ENCODE results near the gene DUOX1. TPM values are rescaled to one million over a fixed set of nuclear protein-coding genes. Genes with fewer than 3 reads are reported as not detected.
A peak's percentile ranks its signal among the peaks of the same experiment; 100 is the strongest.

DUOX1 gene
- total and polyA plus RNA-seq, 8 donors = 6.4 to 265 (median 8.4) TPM

DNA sequence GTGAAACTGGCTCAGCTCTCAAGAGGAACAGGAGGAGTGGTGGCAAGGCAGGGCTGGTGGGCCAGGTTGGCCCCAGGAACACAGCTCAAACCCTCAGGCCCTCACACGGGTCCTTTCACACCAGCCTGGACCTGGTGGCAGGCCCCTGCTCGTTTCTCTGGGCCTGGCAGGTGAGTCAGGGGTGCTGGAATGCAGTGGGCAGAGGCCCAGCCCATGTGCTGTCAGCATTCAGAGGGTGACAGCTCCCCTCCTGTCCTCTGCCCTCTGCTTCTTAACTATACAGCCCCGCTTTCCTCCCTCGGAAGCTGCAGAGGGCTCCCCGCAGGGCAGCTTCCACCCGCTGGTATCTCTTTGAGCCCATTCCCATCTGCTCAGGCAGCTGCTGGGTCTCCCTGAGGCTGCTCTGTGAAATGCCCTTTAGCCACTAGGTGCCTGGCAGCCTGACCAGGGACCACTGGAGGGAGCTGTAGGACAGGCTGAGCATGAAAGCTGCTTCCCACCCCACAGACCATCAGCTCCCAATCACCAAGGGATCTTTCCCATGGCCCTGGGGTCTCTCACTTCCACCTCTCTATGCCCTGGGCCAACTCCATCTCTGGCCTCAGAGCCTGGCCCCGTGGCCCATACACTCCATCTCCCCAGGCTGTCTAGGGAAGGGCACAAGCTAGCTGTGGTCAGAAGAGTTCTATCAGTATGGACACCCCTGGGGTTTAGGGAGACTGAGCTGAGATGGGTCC, 33.1 kb downstream of the DUOX1 start:
- Histone ChIP-seq H3K27me3 (no peaks in the 10 kb centered on the region), H3K36me3 (no peaks in the 10 kb centered on the region), H3K27ac (peak overlapping the region; percentile 10 to 50), H3K4me1 (peaks cover 15 to 35% of the 10 kb centered on the region in 2 donors), H3K4me3 (no peak overlapping the region), H3K9me3 (no peaks in the 10 kb centered on the region)
- DNase-seq (peak; percentile 68 to 89 (median 81)), ATAC-seq (peak; percentile 62)
- TF ChIP-seq, protein P1, sequence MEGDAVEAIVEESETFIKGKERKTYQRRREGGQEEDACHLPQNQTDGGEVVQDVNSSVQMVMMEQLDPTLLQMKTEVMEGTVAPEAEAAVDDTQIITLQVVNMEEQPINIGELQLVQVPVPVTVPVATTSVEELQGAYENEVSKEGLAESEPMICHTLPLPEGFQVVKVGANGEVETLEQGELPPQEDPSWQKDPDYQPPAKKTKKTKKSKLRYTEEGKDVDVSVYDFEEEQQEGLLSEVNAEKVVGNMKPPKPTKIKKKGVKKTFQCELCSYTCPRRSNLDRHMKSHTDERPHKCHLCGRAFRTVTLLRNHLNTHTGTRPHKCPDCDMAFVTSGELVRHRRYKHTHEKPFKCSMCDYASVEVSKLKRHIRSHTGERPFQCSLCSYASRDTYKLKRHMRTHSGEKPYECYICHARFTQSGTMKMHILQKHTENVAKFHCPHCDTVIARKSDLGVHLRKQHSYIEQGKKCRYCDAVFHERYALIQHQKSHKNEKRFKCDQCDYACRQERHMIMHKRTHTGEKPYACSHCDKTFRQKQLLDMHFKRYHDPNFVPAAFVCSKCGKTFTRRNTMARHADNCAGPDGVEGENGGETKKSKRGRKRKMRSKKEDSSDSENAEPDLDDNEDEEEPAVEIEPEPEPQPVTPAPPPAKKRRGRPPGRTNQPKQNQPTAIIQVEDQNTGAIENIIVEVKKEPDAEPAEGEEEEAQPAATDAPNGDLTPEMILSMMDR (IDR thresholded peaks at IDR 0.05) = peak; percentile 74 to 84
- intact Hi-C loops (cut with DNase I) = loop anchor here in 1 of 2 donors (10.0 kb wide), 1 partner anchor 232 kb away; no protein-coding TSS in a partner anchor

DNA sequence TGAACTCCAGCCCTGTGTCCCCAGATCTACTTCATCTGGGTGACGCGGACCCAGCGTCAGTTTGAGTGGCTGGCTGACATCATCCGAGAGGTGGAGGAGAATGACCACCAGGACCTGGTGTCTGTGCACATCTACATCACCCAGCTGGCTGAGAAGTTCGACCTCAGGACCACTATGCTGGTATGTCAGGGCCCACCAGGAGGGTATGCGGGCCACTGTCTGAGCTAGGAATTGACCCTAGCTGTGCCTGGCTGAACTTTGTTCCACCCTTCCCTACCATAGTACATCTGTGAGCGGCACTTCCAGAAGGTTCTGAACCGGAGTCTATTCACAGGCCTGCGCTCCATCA, 33.7 kb downstream of the DUOX1 start:
- intact Hi-C loops (cut with DNase I) = loop anchor here in 1 of 2 donors (10.0 kb wide), 1 partner anchor 231 kb away; no protein-coding TSS in a partner anchor
- Histone ChIP-seq H3K4me3 (no peak overlapping the region), H3K27ac (peak overlapping the region in 1 of 2 donors; percentile 10), H3K9me3 (no peaks in the 10 kb centered on the region), H3K27me3 (no peaks in the 10 kb centered on the region), H3K36me3 (no peaks in the 10 kb centered on the region), H3K4me1 (peaks cover 15 to 35% of the 10 kb centered on the region in 2 donors)
- TF ChIP-seq, protein P1 (IDR thresholded peaks at IDR 0.05) = no peak
- ATAC-seq = no peak
- no peak for DNase-seq

DNA sequence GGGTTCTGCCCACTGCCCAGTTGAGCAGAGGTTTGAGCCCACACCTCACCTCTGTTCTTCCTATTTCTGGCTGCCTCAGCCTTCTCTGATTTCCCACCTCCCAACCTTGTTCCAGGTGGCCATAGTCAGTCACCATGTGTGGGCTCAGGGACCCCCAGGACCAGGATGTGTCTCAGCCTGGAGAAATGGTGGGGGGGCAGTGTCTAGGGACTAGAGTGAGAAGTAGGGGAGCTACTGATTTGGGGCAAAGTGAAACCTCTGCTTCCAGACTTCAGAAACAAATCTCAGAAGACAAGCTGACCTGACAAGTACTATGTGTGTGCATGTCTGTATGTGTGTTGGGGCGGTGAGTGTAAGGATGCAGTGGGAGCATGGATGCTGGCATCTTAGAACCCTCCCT, 35.1 kb downstream of the DUOX1 start:
- TF ChIP-seq, protein P1 (IDR thresholded peaks at IDR 0.05) = no peak
- no peaks in the 10 kb centered on the region for H3K36me3 ChIP-seq
- ATAC-seq (no peak), DNase-seq (no peak)
- peaks cover 15 to 35% of the 10 kb centered on the region in 2 donors for H3K4me1 ChIP-seq
- intact Hi-C loops (cut with DNase I) = loop anchor here in 1 of 2 donors (10.0 kb wide), 1 partner anchor 230 kb away; no protein-coding TSS in a partner anchor
- no peaks in the 10 kb centered on the region for H3K27me3 ChIP-seq
- no peak overlapping the region for H3K4me3 ChIP-seq
- H3K9me3 ChIP-seq = no peaks in the 10 kb centered on the region
- H3K27ac ChIP-seq = no peak overlapping the region

DNA sequence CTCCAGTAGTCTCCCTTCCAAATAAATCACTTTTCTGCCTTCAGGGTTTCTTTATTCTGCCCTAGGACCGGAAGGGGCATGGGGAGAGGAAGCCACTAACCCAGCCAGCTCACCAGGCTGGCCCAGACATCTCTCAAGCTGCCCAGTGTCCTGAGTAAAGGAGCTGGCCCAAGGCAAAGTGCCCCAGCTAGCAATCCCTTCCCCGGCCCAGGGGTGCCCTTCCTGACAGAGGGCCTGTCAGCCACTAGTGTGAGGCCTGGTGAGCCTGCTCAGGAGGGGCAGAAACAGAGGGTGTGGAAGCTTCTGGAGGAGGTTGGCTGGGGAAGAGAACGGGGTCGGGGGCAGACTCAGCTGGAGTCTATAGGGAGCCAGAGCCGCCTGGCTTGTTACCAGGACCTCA, 35.7 kb downstream of the DUOX1 start:
- H3K4me1 ChIP-seq = peaks cover 15 to 35% of the 10 kb centered on the region in 2 donors

More for the DNA sequence above, 35.7 kb downstream of the DUOX1 start:
- H3K27me3 ChIP-seq = no peaks in the 10 kb centered on the region
- ATAC-seq = no peak
- TF ChIP-seq, protein P1 (IDR thresholded peaks at IDR 0.05) = no peak
- no peaks in the 10 kb centered on the region for H3K9me3 ChIP-seq
- no peaks in the 10 kb centered on the region for H3K36me3 ChIP-seq
- intact Hi-C loops (cut with DNase I) = loop anchor here in 1 of 2 donors (10.0 kb wide), 1 partner anchor 229 kb away; no protein-coding TSS in a partner anchor
- DNase-seq = no peak
- H3K4me3 ChIP-seq = peak overlapping the region in 1 of 2 donors; percentile 59
- H3K27ac ChIP-seq = peak overlapping the region in 1 of 2 donors; percentile 95

All from left lung (tissue), 10 donors.